ENCODE measurements around the gene RPS6KA5. TPM values are rescaled to one million over a fixed set of nuclear protein-coding genes. Genes with fewer than 3 reads are reported as not detected.
"Not testable (repeated sequence)": the region's sequence is repeated elsewhere in the genome, so short reads cannot be mapped to it uniquely, and the experiment has no call there.

The RPS6KA5 gene
- total RNA-seq, 1 donor from 2014 or later: 16.6 TPM

- Mint-ChIP-seq H3K36me3 (ENCODE audit: low read depth) (peaks cover 6% of the 10 kb centered on the region), H3K27me3 (ENCODE audit: insufficient read depth) (peaks cover 2% of the 10 kb centered on the region), H3K9me3 (no peaks in the 10 kb centered on the region), H3K27ac (no peak overlapping the region), H3K4me1 (ENCODE audit: low read depth) (peaks cover 13% of the 10 kb centered on the region), H3K4me3 (no peak overlapping the region)
- intact Hi-C loops (cut with micrococcal nuclease): no loop called here
- no peak for DNase-seq (ENCODE audit: low spot score)
Measured at GRCh38 chr14:91088585-91089235, 28.3 kb upstream of the RPS6KA5 start.

GRCh38 chr14:91087470-91087869 lies 27.0 kb upstream of the RPS6KA5 start:
- DNase-seq (ENCODE audit: low spot score); H3K4me3 Mint-ChIP-seq; intact Hi-C loops (cut with micrococcal nuclease); H3K9me3 Mint-ChIP-seq; H3K36me3 Mint-ChIP-seq (ENCODE audit: low read depth); H3K27me3 Mint-ChIP-seq (ENCODE audit: insufficient read depth); H3K27ac Mint-ChIP-seq: not testable (repeated sequence)
- peaks cover 13% of the 10 kb centered on the region for H3K4me1 Mint-ChIP-seq (ENCODE audit: low read depth)

- peaks cover 7% of the 10 kb centered on the region for H3K36me3 Mint-ChIP-seq (ENCODE audit: low read depth)
- DNase-seq (ENCODE audit: low spot score): no peak
- peaks cover 33% of the 10 kb centered on the region for H3K4me1 Mint-ChIP-seq (ENCODE audit: low read depth)
- no peaks in the 10 kb centered on the region for H3K9me3 Mint-ChIP-seq
- H3K4me3 Mint-ChIP-seq: no peak overlapping the region
- intact Hi-C loops (cut with micrococcal nuclease): no loop called here
- no peak overlapping the region for H3K27ac Mint-ChIP-seq
- peaks cover 4% of the 10 kb centered on the region for H3K27me3 Mint-ChIP-seq (ENCODE audit: insufficient read depth)
Measured at GRCh38 chr14:91084516-91084915, 24.1 kb upstream of the RPS6KA5 start.

- no peak overlapping the region for H3K4me3 Mint-ChIP-seq
- no peaks in the 10 kb centered on the region for H3K9me3 Mint-ChIP-seq
- DNase-seq (ENCODE audit: low spot score): no peak
- intact Hi-C loops (cut with micrococcal nuclease): no loop called here
- peaks cover 2% of the 10 kb centered on the region for H3K27me3 Mint-ChIP-seq (ENCODE audit: insufficient read depth)
- H3K36me3 Mint-ChIP-seq (ENCODE audit: low read depth): peaks cover 5% of the 10 kb centered on the region
- H3K27ac Mint-ChIP-seq: no peak overlapping the region
- H3K4me1 Mint-ChIP-seq (ENCODE audit: low read depth): peaks cover 45% of the 10 kb centered on the region
Measured at GRCh38 chr14:91082282-91082681, 21.8 kb upstream of the RPS6KA5 start.

- DNase-seq (ENCODE audit: low spot score): no peak
- peaks cover 60% of the 10 kb centered on the region for H3K4me1 Mint-ChIP-seq (ENCODE audit: low read depth)
- peaks cover 6% of the 10 kb centered on the region for H3K27me3 Mint-ChIP-seq (ENCODE audit: insufficient read depth)
- no peak overlapping the region for H3K4me3 Mint-ChIP-seq
- peaks cover 8% of the 10 kb centered on the region for H3K36me3 Mint-ChIP-seq (ENCODE audit: low read depth)
- intact Hi-C loops (cut with micrococcal nuclease): no loop called here
- H3K9me3 Mint-ChIP-seq: no peaks in the 10 kb centered on the region
- H3K27ac Mint-ChIP-seq: peak overlapping the region; percentile 18
Measured at GRCh38 chr14:91080071-91080470, 19.6 kb upstream of the RPS6KA5 start.

GRCh38 chr14:91078095-91078737 lies 17.8 kb upstream of the RPS6KA5 start:
- Mint-ChIP-seq H3K27ac (peak overlapping the region; percentile 85), H3K4me1 (ENCODE audit: low read depth) (peaks cover 63% of the 10 kb centered on the region), H3K36me3 (ENCODE audit: low read depth) (peaks cover 5% of the 10 kb centered on the region), H3K4me3 (peak overlapping the region; percentile 51), H3K27me3 (ENCODE audit: insufficient read depth) (peaks cover 6% of the 10 kb centered on the region), H3K9me3 (no peaks in the 10 kb centered on the region)
- peak; percentile 68 for DNase-seq (ENCODE audit: low spot score)
- intact Hi-C loops (cut with micrococcal nuclease): loop anchor here (1.0 kb wide), 6 partner anchors 11 to 150 kb away; partner anchors contain the start of gene DGLUCY

GRCh38 chr14:91075553-91075952 lies 15.1 kb upstream of the RPS6KA5 start:
- H3K36me3 Mint-ChIP-seq (ENCODE audit: low read depth): peaks cover 8% of the 10 kb centered on the region
- peaks cover 52% of the 10 kb centered on the region for H3K4me1 Mint-ChIP-seq (ENCODE audit: low read depth)
- peaks cover 4% of the 10 kb centered on the region for H3K9me3 Mint-ChIP-seq
- H3K4me3 Mint-ChIP-seq: no peak overlapping the region
- H3K27me3 Mint-ChIP-seq (ENCODE audit: insufficient read depth): peaks cover 4% of the 10 kb centered on the region
- intact Hi-C loops (cut with micrococcal nuclease): no loop called here
- DNase-seq (ENCODE audit: low spot score): no peak
- H3K27ac Mint-ChIP-seq: no peak overlapping the region

- Mint-ChIP-seq H3K27ac (no peak overlapping the region), H3K9me3 (peaks cover 7% of the 10 kb centered on the region), H3K27me3 (ENCODE audit: insufficient read depth) (no peaks in the 10 kb centered on the region), H3K36me3 (ENCODE audit: low read depth) (peaks cover 16% of the 10 kb centered on the region), H3K4me1 (ENCODE audit: low read depth) (peaks cover 38% of the 10 kb centered on the region), H3K4me3 (no peak overlapping the region)
- intact Hi-C loops (cut with micrococcal nuclease): no loop called here
- DNase-seq (ENCODE audit: low spot score): no peak
Measured at GRCh38 chr14:91070572-91070971, 10.1 kb upstream of the RPS6KA5 start.

- Mint-ChIP-seq H3K4me3 (peak overlapping the region; percentile 25), H3K4me1 (ENCODE audit: low read depth) (peaks cover 47% of the 10 kb centered on the region), H3K27me3 (ENCODE audit: insufficient read depth) (no peaks in the 10 kb centered on the region), H3K27ac (peak overlapping the region; percentile 83), H3K9me3 (peaks cover 7% of the 10 kb centered on the region), H3K36me3 (ENCODE audit: low read depth) (peaks cover 21% of the 10 kb centered on the region)
- intact Hi-C loops (cut with micrococcal nuclease): no loop called here
- no peak for DNase-seq (ENCODE audit: low spot score)
Measured at GRCh38 chr14:91068642-91069041, 8.2 kb upstream of the RPS6KA5 start.

- DNase-seq (ENCODE audit: low spot score): no peak
- Mint-ChIP-seq H3K27me3 (ENCODE audit: insufficient read depth) (no peaks in the 10 kb centered on the region), H3K9me3 (peaks cover 10% of the 10 kb centered on the region), H3K36me3 (ENCODE audit: low read depth) (peaks cover 26% of the 10 kb centered on the region), H3K27ac (peak overlapping the region; percentile 75), H3K4me3 (no peak overlapping the region), H3K4me1 (ENCODE audit: low read depth) (peaks cover 58% of the 10 kb centered on the region)
- intact Hi-C loops (cut with micrococcal nuclease): loop anchor here (1.0 kb wide), 2 partner anchors 11 to 97 kb away; no protein-coding TSS in a partner anchor
Measured at GRCh38 chr14:91067186-91067585, 6.7 kb upstream of the RPS6KA5 start.

- Mint-ChIP-seq H3K36me3 (ENCODE audit: low read depth) (peaks cover 21% of the 10 kb centered on the region), H3K27me3 (ENCODE audit: insufficient read depth) (no peaks in the 10 kb centered on the region), H3K9me3 (peaks cover 4% of the 10 kb centered on the region), H3K4me1 (ENCODE audit: low read depth) (peaks cover 58% of the 10 kb centered on the region), H3K4me3 (no peak overlapping the region), H3K27ac (peak overlapping the region; percentile 71)
- intact Hi-C loops (cut with micrococcal nuclease): no loop called here
- no peak for DNase-seq (ENCODE audit: low spot score)
Measured at GRCh38 chr14:91065266-91065665, 4.8 kb upstream of the RPS6KA5 start.

- Mint-ChIP-seq H3K27me3 (ENCODE audit: insufficient read depth) (no peaks in the 10 kb centered on the region), H3K9me3 (peaks cover 3% of the 10 kb centered on the region), H3K4me1 (ENCODE audit: low read depth) (peaks cover 62% of the 10 kb centered on the region), H3K4me3 (peak overlapping the region; percentile 41), H3K27ac (peak overlapping the region; percentile 78), H3K36me3 (ENCODE audit: low read depth) (peaks cover 16% of the 10 kb centered on the region)
- DNase-seq (ENCODE audit: low spot score): peak; percentile 39
- intact Hi-C loops (cut with micrococcal nuclease): loop anchor here (1.0 to 5.0 kb wide), 8 partner anchors 15 to 1059 kb away; partner anchors contain the start of genes ATXN3, CALM1, CPSF2 and NDUFB1
Measured at GRCh38 chr14:91063119-91063518, 2.7 kb upstream of the RPS6KA5 start.

GRCh38 chr14:91062600-91062999 lies 2.2 kb upstream of the RPS6KA5 start:
- Mint-ChIP-seq H3K36me3 (ENCODE audit: low read depth) (peaks cover 19% of the 10 kb centered on the region), H3K4me3 (no peak overlapping the region), H3K27me3 (ENCODE audit: insufficient read depth) (no peaks in the 10 kb centered on the region), H3K27ac (peak overlapping the region; percentile 78), H3K4me1 (ENCODE audit: low read depth) (peaks cover 62% of the 10 kb centered on the region), H3K9me3 (peaks cover 3% of the 10 kb centered on the region)
- intact Hi-C loops (cut with micrococcal nuclease): loop anchor here (2.0 to 5.0 kb wide), 6 partner anchors 110 to 1060 kb away; partner anchors contain the start of genes ATXN3, CALM1, CPSF2 and NDUFB1
- DNase-seq (ENCODE audit: low spot score): no peak

Measured in activated T-helper 1 cell treated with anti-CD3 and anti-CD28 coated beads, Interleukin-12 subunit alpha, Interleukin-12 subunit beta, Interleukin-2, Interleukin-4 antibody, amounts not matched to agents 30 ng/mL and 10 ng/mL and 1 ng/mL, durations not matched to agents 14 hours and 24 hours and 36 hours (primary cell).